Gastroesophageal sphincter (tissue), 4 donors: ENCODE measurements around the gene CTSW. TPM values are rescaled to one million over a fixed set of nuclear protein-coding genes. Genes with fewer than 3 reads are reported as not detected.

Source experiments
- ATAC-seq: fragments of 150-250 bp; one replicate; pipeline ENCODE4 v1.9.1; 2016; ENCODE audit warnings: mild to moderate bottlenecking, moderate library complexity
- H3K27ac ChIP-seq, 4 donors: fragments of 200-600 bp; sonication (generic) in 3 of 4; 1 replicate in 3 of 4; 2 replicates in 1 of 4; pipeline ENCODE4 v1.5.1; 2016 to 2019
- H3K27me3 ChIP-seq: fragments of 200-600 bp; sonication (generic); one replicate; pipeline ENCODE4 v1.5.1; 2019
- H3K36me3 ChIP-seq, 2 donors: fragments of 200-600 bp; sonication (generic); one replicate each; pipeline ENCODE4 v1.5.1; 2019; ENCODE audit warnings: control low read depth in 1 of 2
- H3K4me1 ChIP-seq, 3 donors: fragments of 200-600 bp; sonication (generic); 1 replicate in 2 of 3; 2 replicates in 1 of 3; pipeline ENCODE4 v1.5.1; 2016 to 2019; ENCODE audit warnings: control low read depth in 2 of 3
- H3K4me3 ChIP-seq, 2 donors: fragments of 200-600 bp; sonication (generic); one replicate each; pipeline ENCODE4 v1.5.1; 2019; ENCODE audit warnings: mild to moderate bottlenecking in 1 of 2, moderate library complexity in 1 of 2
- H3K9me3 ChIP-seq, 3 donors: fragments of 200-600 bp; sonication (generic); one replicate each; pipeline ENCODE4 v1.5.1; 2017 to 2019; ENCODE audit warnings: control low read depth in 2 of 3
- EP300 ChIP-seq: sonication (generic); formaldehyde crosslinking; IDR thresholded peaks from one replicate; pipeline ENCODE4 v1.6.1; 2017; ENCODE audit warnings: antibody characterized with exemption, mild to moderate bottlenecking
- POLR2A ChIP-seq, 2 donors: fragments of 450-650 bp; IDR thresholded peaks; one replicate each; pipeline ENCODE4 v1.6.1; 2017; ENCODE audit warnings: antibody characterized with exemption in 2 of 2, mild to moderate bottlenecking in 2 of 2, moderate library complexity in 1 of 2
- POLR2AphosphoS5 ChIP-seq: sonication (generic); formaldehyde crosslinking; IDR thresholded peaks from one replicate; pipeline ENCODE4 v1.6.1; 2017; ENCODE audit warnings: antibody characterized with exemption
- WGBS, 2 donors: methylation state at CpG; one replicate each; pipeline ENCODE4 v1.1.5; 2018; ENCODE audit warnings: low coverage in 1 of 2; 5-methylcytosine and 5-hydroxymethylcytosine counted together
- total RNA-seq, 4 donors: library from RNA; depleted of rRNA; stranded (reverse); fragments of >200 nt; gene quantifications; one replicate each; pipeline ENCODE4 v1.1.0, GENCODE V29; 2016
- TF ChIP-seq, protein P1 (sequence below), 4 experiments: fragments of 200-600 bp in 2 of 4; fragments of 450-650 bp in 2 of 4; sonication (generic) in 1 of 4; IDR thresholded peaks; one replicate each; pipeline ENCODE4 v1.5.1; 2017 to 2019; ENCODE audit warnings: antibody characterized with exemption in 4 of 4, mild to moderate bottlenecking in 2 of 4, moderate library complexity in 2 of 4

Gene CTSW
- total RNA-seq, 4 donors from 2014 or later, result 0.52 to 3.6 (median 0.94) TPM; not detected in 1

DNA sequence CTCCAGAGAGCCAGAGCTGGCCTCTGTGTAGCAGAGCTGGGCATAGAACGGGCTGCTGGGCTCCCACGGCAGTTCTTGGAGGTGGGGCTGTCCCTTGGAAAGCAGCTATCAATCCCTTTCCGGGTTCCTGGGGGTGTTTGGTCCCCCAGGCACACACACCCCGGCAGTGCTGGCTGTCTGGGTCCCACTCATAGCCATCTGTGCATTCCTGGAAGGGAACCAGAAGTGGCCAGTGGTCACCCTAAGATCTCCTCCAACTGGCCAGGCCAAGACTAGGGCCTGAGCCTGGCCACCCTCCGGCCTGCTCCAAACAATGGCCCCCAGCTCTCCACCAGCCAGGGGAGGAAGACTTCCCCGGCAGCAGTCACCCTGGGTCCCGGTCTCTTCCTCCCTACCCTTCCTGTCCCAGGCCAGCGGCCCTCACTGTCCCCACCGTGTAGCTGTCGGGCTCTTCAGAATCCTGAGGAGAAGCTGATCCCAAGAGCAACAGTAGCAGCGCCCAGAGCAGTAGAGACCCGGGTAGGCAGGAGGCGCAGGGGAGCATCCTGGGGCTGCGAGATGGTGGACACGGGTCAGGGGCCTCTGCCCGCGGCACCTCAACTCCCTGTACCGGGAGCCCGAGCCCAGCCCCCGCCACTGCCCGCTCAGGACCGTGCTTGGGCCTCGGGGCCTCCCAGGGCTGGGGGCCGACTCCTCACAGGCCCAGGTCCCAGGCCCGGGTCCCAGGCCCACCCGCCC, 7.7 kb upstream of the CTSW start:
- peak; percentile 11 for ATAC-seq
- H3K4me1 ChIP-seq, result peaks cover 0 to 61% (median 17%) of the 10 kb centered on the region in 3 donors
- H3K27me3 ChIP-seq, result no peaks in the 10 kb centered on the region
- H3K4me3 ChIP-seq, result peak overlapping the region; percentile 69 to 87
- no peak for TF ChIP-seq POLR2AphosphoS5
- TF ChIP-seq, protein P1, sequence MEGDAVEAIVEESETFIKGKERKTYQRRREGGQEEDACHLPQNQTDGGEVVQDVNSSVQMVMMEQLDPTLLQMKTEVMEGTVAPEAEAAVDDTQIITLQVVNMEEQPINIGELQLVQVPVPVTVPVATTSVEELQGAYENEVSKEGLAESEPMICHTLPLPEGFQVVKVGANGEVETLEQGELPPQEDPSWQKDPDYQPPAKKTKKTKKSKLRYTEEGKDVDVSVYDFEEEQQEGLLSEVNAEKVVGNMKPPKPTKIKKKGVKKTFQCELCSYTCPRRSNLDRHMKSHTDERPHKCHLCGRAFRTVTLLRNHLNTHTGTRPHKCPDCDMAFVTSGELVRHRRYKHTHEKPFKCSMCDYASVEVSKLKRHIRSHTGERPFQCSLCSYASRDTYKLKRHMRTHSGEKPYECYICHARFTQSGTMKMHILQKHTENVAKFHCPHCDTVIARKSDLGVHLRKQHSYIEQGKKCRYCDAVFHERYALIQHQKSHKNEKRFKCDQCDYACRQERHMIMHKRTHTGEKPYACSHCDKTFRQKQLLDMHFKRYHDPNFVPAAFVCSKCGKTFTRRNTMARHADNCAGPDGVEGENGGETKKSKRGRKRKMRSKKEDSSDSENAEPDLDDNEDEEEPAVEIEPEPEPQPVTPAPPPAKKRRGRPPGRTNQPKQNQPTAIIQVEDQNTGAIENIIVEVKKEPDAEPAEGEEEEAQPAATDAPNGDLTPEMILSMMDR (IDR thresholded peaks at IDR 0.05), result peak in 1 of 4 experiments; percentile 32
- peak overlapping the region; percentile 93 to 98 (median 94) for H3K27ac ChIP-seq
- no CpG with 5 or more reads among the region's 26 CpGs for WGBS, 2 donors
- H3K36me3 ChIP-seq, result peaks cover 0 to 39% of the 10 kb centered on the region in 2 donors
- H3K9me3 ChIP-seq, result no peaks in the 10 kb centered on the region

DNA sequence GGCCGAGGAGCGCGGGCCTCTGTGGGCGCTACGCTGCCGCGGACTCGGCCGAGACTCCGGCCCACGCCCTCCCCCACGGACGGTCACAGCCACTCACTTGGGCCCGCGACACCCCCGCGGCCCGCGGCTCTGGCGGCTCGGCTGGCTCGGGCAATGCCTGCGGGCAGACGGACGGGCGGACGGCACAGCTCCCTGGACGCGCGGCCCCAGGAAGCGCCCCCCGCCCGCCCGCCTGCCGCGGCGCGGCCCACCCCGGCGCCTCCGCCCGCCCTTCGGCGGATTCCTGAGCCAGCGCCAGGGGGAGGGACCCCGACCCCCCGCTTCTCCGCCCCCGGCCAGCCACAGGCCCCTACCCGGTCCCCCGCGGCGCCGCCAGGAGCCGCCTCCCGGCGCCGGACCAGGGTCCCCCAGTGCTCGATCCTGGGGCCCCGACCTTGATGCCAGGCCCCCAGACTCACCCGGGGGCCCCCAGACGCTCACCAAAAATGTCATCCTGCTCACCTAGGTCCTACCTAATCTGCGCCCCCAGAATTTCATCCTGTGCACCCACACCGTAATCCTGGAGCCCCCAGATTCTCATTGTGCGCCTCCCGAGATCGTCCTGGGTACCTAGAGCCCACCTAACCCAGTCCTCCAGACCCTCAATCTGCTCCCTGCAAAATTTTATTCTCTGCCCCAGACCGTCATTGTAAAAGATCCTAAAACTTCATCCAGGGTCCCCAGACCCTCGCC, 6.9 kb upstream of the CTSW start, which contains the start of gene EFEMP2:
TSS of gene EFEMP2 (minus strand) at position 215 of the 732 bp plus-strand sequence. CDS start 446 bp downstream, outside the sequence.
- peak in 1 of 2 donors; percentile 43 for TF ChIP-seq POLR2A (IDR thresholded peaks at IDR 0.05)
- TF ChIP-seq, protein P1 (IDR thresholded peaks at IDR 0.05), result no peak
- Histone ChIP-seq H3K27ac (peak within 1 kb of the TSS; percentile 93 to 98 (median 94)), H3K9me3 (no peaks in the 10 kb centered on the region), H3K4me1 (peaks cover 0 to 53% (median 17%) of the 10 kb centered on the region in 3 donors), H3K27me3 (no peaks in the 10 kb centered on the region), H3K36me3 (peaks cover 0 to 31% of the 10 kb centered on the region in 2 donors), H3K4me3 (peak within 1 kb of the TSS; percentile 69 to 87)
- 0 to 4% methylated on average over 5 to 6 of the region's 69 CpGs for WGBS, 2 donors
- ATAC-seq, result peak; percentile 35

DNA sequence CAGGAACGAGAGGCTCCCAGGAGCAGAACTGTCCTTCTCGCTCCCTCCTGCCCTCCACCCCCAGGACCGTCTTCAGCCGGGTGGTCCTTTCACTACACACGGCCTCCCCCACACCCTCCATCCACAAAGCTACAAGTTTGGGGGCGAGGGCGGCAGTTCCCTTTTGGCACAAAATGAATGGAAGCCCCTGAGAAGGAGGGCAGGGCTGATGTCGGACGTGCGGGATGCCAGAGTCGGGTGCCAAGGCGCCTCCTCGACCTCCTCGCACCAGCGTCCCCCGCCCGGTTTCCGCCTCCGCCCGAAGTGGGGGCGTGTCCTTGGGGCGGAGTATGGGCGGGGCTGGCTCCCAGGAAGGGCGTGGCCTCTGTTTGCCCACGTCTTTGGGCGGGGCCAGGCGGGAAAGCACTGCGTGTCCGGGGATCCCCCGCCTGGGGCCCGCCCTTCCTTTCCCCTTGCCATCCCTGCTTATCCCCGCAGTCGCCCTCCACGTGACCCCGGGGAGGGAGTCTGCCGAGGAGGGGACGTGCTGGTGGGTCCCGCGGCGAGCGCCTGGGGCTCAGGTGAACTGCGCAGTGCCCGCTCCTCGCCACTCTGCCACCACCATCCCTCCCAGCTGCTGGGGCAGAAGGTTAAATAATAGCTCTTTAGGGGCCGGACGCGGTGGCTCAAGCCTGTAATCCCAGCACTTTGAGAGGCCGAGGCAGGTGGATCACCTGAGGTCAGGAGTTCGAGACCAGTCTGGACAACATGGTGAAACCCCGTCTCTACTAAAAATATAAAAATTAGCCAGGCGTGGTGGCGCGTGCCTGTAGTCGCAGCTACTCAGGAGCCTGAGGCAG, 6.1 kb upstream of the CTSW start:
- Histone ChIP-seq H3K36me3 (peaks cover 0 to 24% of the 10 kb centered on the region in 2 donors), H3K4me3 (peak overlapping the region; percentile 69 to 87), H3K27ac (peak overlapping the region; percentile 93 to 98 (median 94)), H3K4me1 (peaks cover 0 to 45% (median 17%) of the 10 kb centered on the region in 3 donors), H3K9me3 (no peaks in the 10 kb centered on the region), H3K27me3 (no peaks in the 10 kb centered on the region)
- TF ChIP-seq EP300, result no peak
- peak; percentile 92 for TF ChIP-seq POLR2AphosphoS5
- TF ChIP-seq POLR2A (IDR thresholded peaks at IDR 0.05), result peak; percentile 62 to 66
- peak; percentile 91 for ATAC-seq
- WGBS, 2 donors, result 0% methylated on average over 1 to 11 of the region's 54 CpGs

DNA sequence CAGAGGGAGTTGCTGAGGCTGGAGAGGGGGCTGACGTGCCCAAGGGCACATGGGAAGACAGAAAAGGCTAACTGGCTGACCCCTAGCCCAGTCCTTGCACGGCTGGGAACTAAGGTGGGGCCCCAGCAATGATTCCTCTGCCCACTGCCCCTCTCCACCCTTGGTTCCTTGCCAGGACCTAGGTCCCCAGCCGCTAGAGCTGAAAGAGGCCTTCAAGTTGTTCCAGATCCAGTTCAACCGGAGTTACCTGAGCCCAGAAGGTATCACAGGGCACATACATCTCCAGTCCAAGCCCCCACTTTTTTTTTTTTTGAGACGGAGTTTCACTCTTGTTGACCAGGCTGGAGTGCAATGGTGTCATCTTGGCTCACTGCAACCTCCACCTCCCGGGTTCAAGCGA, 390 bp downstream of the CTSW start:
- H3K27me3 ChIP-seq, result no peaks in the 10 kb centered on the region
- H3K4me3 ChIP-seq, result no peak overlapping the region
- H3K36me3 ChIP-seq, result peaks cover 0 to 29% of the 10 kb centered on the region in 2 donors
- no peak overlapping the region for H3K27ac ChIP-seq
- peaks cover 0 to 10% (median 7%) of the 10 kb centered on the region in 3 donors for H3K4me1 ChIP-seq
- 74 to 75% methylated on average over 2 to 4 of the region's 7 CpGs for WGBS, 2 donors
- H3K9me3 ChIP-seq, result no peaks in the 10 kb centered on the region
- no peak for ATAC-seq
- TF ChIP-seq EP300, result no peak
- TF ChIP-seq POLR2AphosphoS5, result no peak
- TF ChIP-seq, protein P1 (IDR thresholded peaks at IDR 0.05), result no peak
- no peak for TF ChIP-seq POLR2A (IDR thresholded peaks at IDR 0.05)
